Activated CD8-positive, alpha-beta T cell treated with anti-CD3 and anti-CD28 coated beads for 36 hours (primary cell): Measurements from ENCODE around the gene ENPP1. TPM values are rescaled to one million over a fixed set of nuclear protein-coding genes. Genes with fewer than 3 reads are reported as not detected.

Source experiments
- ATAC-seq: fragments of 200-7000 bp; cut with Tn5 transposase; one replicate; pipeline ENCODE4 v1.10.0; 2021; ENCODE audit warnings: mild to moderate bottlenecking, moderate library complexity
- CTCF ChIA-PET: fragments of 350-600 bp; sonication (Branson Sonifier 250); formaldehyde crosslinking; loops from one replicate; lab custom pipeline; 2021; ENCODE audit warnings: antibody characterized with exemption; lab: Charles Lee
- POLR2A ChIA-PET: fragments of 350-600 bp; sonication (Branson Sonifier 250); formaldehyde crosslinking; loops from one replicate; lab custom pipeline; 2021; ENCODE audit warnings: antibody characterized with exemption; lab: Charles Lee
- DNase-seq: peaks from one replicate; pipeline ENCODE4 v3.0.0-alpha.2; 2020
- H3K27ac Mint-ChIP-seq: one replicate; pipeline ENCODE4 v1.8.0; 2021; ENCODE audit warnings: mild to moderate bottlenecking, mixed read lengths
- H3K27me3 Mint-ChIP-seq: one replicate; pipeline ENCODE4 v1.8.0; 2021; ENCODE audit warnings: mixed read lengths
- H3K36me3 Mint-ChIP-seq: one replicate; pipeline ENCODE4 v1.8.0; 2021; ENCODE audit warnings: low read depth, mixed read lengths
- H3K4me1 Mint-ChIP-seq: one replicate; pipeline ENCODE4 v1.8.0; 2021; ENCODE audit warnings: low read depth, mixed read lengths
- H3K4me3 Mint-ChIP-seq: one replicate; pipeline ENCODE4 v1.8.0; 2021; ENCODE audit warnings: mild to moderate bottlenecking, moderate library complexity, mixed read lengths
- H3K9me3 Mint-ChIP-seq: one replicate; pipeline ENCODE4 v1.8.0; 2021; ENCODE audit warnings: mixed read lengths
- CTCF ChIP-seq: fragments of 200-600 bp; IDR thresholded peaks from one replicate; pipeline ENCODE4 v1.8.0; 2022; ENCODE audit warnings: antibody characterized with exemption, mild to moderate bottlenecking
- intact Hi-C: fragments of 100-400 bp; cut with micrococcal nuclease; formaldehyde crosslinking; loops from one replicate; pipeline ENCODE4 v1.10.0; 2022
- total RNA-seq, 2 experiments: library from RNA; stranded (reverse); gene quantifications; one replicate each; pipeline ENCODE4 v1.2.3, GENCODE V29; 2021

ENPP1 gene
- total RNA-seq, 2 experiments from 2014 or later = 0.20 to 0.27 TPM

GRCh38 chr6:131890091-131890490 is 82.3 kb downstream of the ENPP1 start:
- no peaks in the 10 kb centered on the region for H3K4me1 Mint-ChIP-seq
- H3K9me3 Mint-ChIP-seq = no peaks in the 10 kb centered on the region
- no peaks in the 10 kb centered on the region for H3K36me3 Mint-ChIP-seq
- TF ChIP-seq CTCF = no peak
- H3K4me3 Mint-ChIP-seq = no peak overlapping the region
- H3K27me3 Mint-ChIP-seq = peaks cover 10% of the 10 kb centered on the region
- ChIA-PET CTCF (interaction anchor here (2.3 kb wide), 1 partner anchor 20 kb away, joined by 7 read pairs; no protein-coding TSS in a partner anchor), POLR2A (no interaction called here)
- no peak for DNase-seq
- intact Hi-C loops = no loop called here
- H3K27ac Mint-ChIP-seq = no peak overlapping the region
- no peak for ATAC-seq

- peaks cover 14% of the 10 kb centered on the region for H3K27me3 Mint-ChIP-seq
- no peak for DNase-seq
- no peak overlapping the region for H3K27ac Mint-ChIP-seq
- POLR2A ChIA-PET = no interaction called here
- H3K9me3 Mint-ChIP-seq = no peaks in the 10 kb centered on the region
- H3K36me3 Mint-ChIP-seq = no peaks in the 10 kb centered on the region
- CTCF ChIA-PET = interaction anchor here (1.4 kb wide), 1 partner anchor 17 kb away, joined by 4 read pairs; no protein-coding TSS in a partner anchor
- TF ChIP-seq CTCF = no peak
- ATAC-seq = no peak
- intact Hi-C loops = no loop called here
- no peak overlapping the region for H3K4me3 Mint-ChIP-seq
- no peaks in the 10 kb centered on the region for H3K4me1 Mint-ChIP-seq
Measured at GRCh38 chr6:131893198-131893597, 85.4 kb downstream of the ENPP1 start.

- no peak overlapping the region for H3K4me3 Mint-ChIP-seq
- H3K27me3 Mint-ChIP-seq = peaks cover 12% of the 10 kb centered on the region
- H3K9me3 Mint-ChIP-seq = no peaks in the 10 kb centered on the region
- TF ChIP-seq CTCF = no peak
- no peaks in the 10 kb centered on the region for H3K36me3 Mint-ChIP-seq
- ATAC-seq (no peak), DNase-seq (no peak)
- POLR2A ChIA-PET = no interaction called here
- H3K4me1 Mint-ChIP-seq = no peaks in the 10 kb centered on the region
- CTCF ChIA-PET = interaction anchor here (1.1 to 1.6 kb wide), 2 partner anchors 15 to 199 kb away, joined by 3 to 5 read pairs; no protein-coding TSS in a partner anchor
- intact Hi-C loops = no loop called here
- no peak overlapping the region for H3K27ac Mint-ChIP-seq
Measured at GRCh38 chr6:131894493-131895424, 86.9 kb downstream of the ENPP1 start.

- ChIA-PET CTCF (interaction anchor here (0.9 to 1.5 kb wide), 2 partner anchors 13 to 18 kb away, joined by 3 to 7 read pairs; no protein-coding TSS in a partner anchor), POLR2A (no interaction called here)
- Mint-ChIP-seq H3K4me1 (no peaks in the 10 kb centered on the region), H3K4me3 (no peak overlapping the region), H3K27ac (no peak overlapping the region), H3K9me3 (no peaks in the 10 kb centered on the region), H3K27me3 (peaks cover 12% of the 10 kb centered on the region), H3K36me3 (no peaks in the 10 kb centered on the region)
- intact Hi-C loops = no loop called here
- DNase-seq (no peak), ATAC-seq (no peak)
- TF ChIP-seq CTCF = no peak
Measured at GRCh38 chr6:131897050-131897435, 89.2 kb downstream of the ENPP1 start.

- no peak for TF ChIP-seq CTCF
- Mint-ChIP-seq H3K27me3 (peaks cover 12% of the 10 kb centered on the region), H3K4me1 (no peaks in the 10 kb centered on the region), H3K27ac (no peak overlapping the region), H3K9me3 (no peaks in the 10 kb centered on the region), H3K4me3 (no peak overlapping the region), H3K36me3 (no peaks in the 10 kb centered on the region)
- ATAC-seq (no peak), DNase-seq (no peak)
- POLR2A ChIA-PET = no interaction called here
- intact Hi-C loops = no loop called here
- CTCF ChIA-PET = interaction anchor here (0.9 to 1.5 kb wide), 2 partner anchors 12 to 17 kb away, joined by 3 to 7 read pairs; no protein-coding TSS in a partner anchor
Measured at GRCh38 chr6:131897621-131898020, 89.8 kb downstream of the ENPP1 start.
